B cell (primary cell): Measurements from ENCODE around the gene KCNN1. TPM values are rescaled to one million over a fixed set of nuclear protein-coding genes. Genes with fewer than 3 reads are reported as not detected.
"Not testable (repeated sequence)": the region's sequence is repeated elsewhere in the genome, so short reads cannot be mapped to it uniquely, and the experiment has no call there.

Source experiments
- ATAC-seq: fragments of 200-7000 bp; cut with Tn5 transposase; one replicate; pipeline ENCODE4 v1.10.0; 2021; ENCODE audit warnings: low read depth, mild to moderate bottlenecking, moderate number of reproducible peaks, moderate library complexity
- CTCF ChIA-PET: fragments of 350-600 bp; sonication (Branson Sonifier 250); formaldehyde crosslinking; loops from one replicate; lab custom pipeline; 2021; ENCODE audit warnings: antibody characterized with exemption, inconsistent platforms; lab: Charles Lee
- POLR2A ChIA-PET: fragments of 350-600 bp; sonication (Branson Sonifier 250); formaldehyde crosslinking; loops from one replicate; lab custom pipeline; 2021; ENCODE audit warnings: antibody characterized with exemption; lab: Charles Lee
- DNase-seq: peaks from one replicate; pipeline ENCODE4 v3.0.0; 2013
- H2AFZ ChIP-seq: 2 replicates; pipeline ENCODE4 v1.6.1; 2012; ENCODE audit warnings: mild to moderate bottlenecking, low read depth, low read length; ENCODE audit not compliant: insufficient read depth, poor library complexity, severe bottlenecking
- H3K27ac ChIP-seq, 2 donors: 1 replicate in 1 of 2; 2 replicates in 1 of 2; pipeline ENCODE4 v1.5.1; 2012 to 2013; ENCODE audit warnings: low read length in 2 of 2, mild to moderate bottlenecking in 2 of 2, moderate library complexity in 1 of 2
- H3K27me3 ChIP-seq, 4 experiments: fragments of 200-600 bp in 1 of 4; sonication (generic) in 1 of 4; replicated peaks in 1 of 4; 1 replicate in 2 of 4; 2 replicates in 2 of 4; pipeline versions ENCODE4 v1.6.1 to v1.7.0; 2013 to 2016; ENCODE audit warnings: low read length in 3 of 4, mild to moderate bottlenecking in 2 of 4, mixed read lengths in 1 of 4, moderate library complexity in 1 of 4; ENCODE audit not compliant: insufficient read depth in 4 of 4, control insufficient read depth in 3 of 4; ENCODE audit errors: control extremely low read depth in 1 of 4
- H3K36me3 ChIP-seq, 2 experiments: replicated peaks in 1 of 2; 1 replicate in 1 of 2; 2 replicates in 1 of 2; pipeline versions ENCODE4 v1.6.1 to v1.7.1; 2013; ENCODE audit warnings: low read length in 1 of 2; ENCODE audit not compliant: insufficient read depth in 2 of 2, control insufficient read depth in 1 of 2; ENCODE audit errors: control extremely low read depth in 1 of 2, extremely low read depth in 1 of 2
- H3K4me1 ChIP-seq, 2 donors: fragments of 200-600 bp in 1 of 2; sonication (generic) in 1 of 2; 1 replicate in 1 of 2; 2 replicates in 1 of 2; pipeline versions ENCODE4 v1.5.1 to v1.6.1; 2013 to 2017; ENCODE audit warnings: low read length in 2 of 2; ENCODE audit not compliant: control insufficient read depth in 2 of 2, insufficient read depth in 2 of 2
- H3K4me2 ChIP-seq: replicated peaks from 2 replicates; pipeline ENCODE3; 2012; ENCODE audit warnings: mild to moderate bottlenecking, low read depth, low read length; ENCODE audit not compliant: poor library complexity, severe bottlenecking
- H3K4me3 ChIP-seq, 5 experiments: fragments of 200-600 bp in 1 of 5; sonication (generic) in 1 of 5; 1 replicate in 3 of 5; 2 replicates in 2 of 5; pipeline versions ENCODE4 v1.5.1 to v1.7.0; 2011 to 2016; ENCODE audit warnings: low read length in 4 of 5, mild to moderate bottlenecking in 4 of 5, low read depth in 2 of 5, control low read depth in 1 of 5, moderate library complexity in 1 of 5; ENCODE audit not compliant: insufficient read depth in 1 of 5; ENCODE audit errors: control extremely low read depth in 1 of 5, extremely low read depth in 1 of 5
- H3K79me2 ChIP-seq: fragments of 200-600 bp; sonication (generic); one replicate; pipeline ENCODE4 v1.6.0; 2016; ENCODE audit warnings: low read length; ENCODE audit not compliant: control insufficient read depth, insufficient read depth
- H3K9ac ChIP-seq: fragments of 200-600 bp; sonication (generic); 2 replicates; pipeline ENCODE4 v1.6.1; 2017; ENCODE audit warnings: mild to moderate bottlenecking, low read length, moderate library complexity
- H3K9me3 ChIP-seq, 3 donors: one replicate each; pipeline versions ENCODE4 v1.6.1 to v1.7.1; 2013; ENCODE audit warnings: low read length in 2 of 3; ENCODE audit not compliant: control insufficient read depth in 2 of 3, insufficient read depth in 1 of 3; ENCODE audit errors: control extremely low read depth in 1 of 3
- H4K20me1 ChIP-seq: 2 replicates; pipeline ENCODE4 v1.6.0; 2012; ENCODE audit warnings: mild to moderate bottlenecking, low read length; ENCODE audit not compliant: insufficient read depth, control insufficient read depth, poor library complexity, severe bottlenecking
- H3K27ac Mint-ChIP-seq: one replicate; pipeline ENCODE4 v1.8.0; 2021; ENCODE audit warnings: mixed read lengths
- H3K27me3 Mint-ChIP-seq: one replicate; pipeline ENCODE4 v1.8.0; 2021; ENCODE audit warnings: mixed read lengths
- H3K4me1 Mint-ChIP-seq: one replicate; pipeline ENCODE4 v1.8.0; 2021; ENCODE audit warnings: mixed read lengths
- H3K4me3 Mint-ChIP-seq: one replicate; pipeline ENCODE4 v1.8.0; 2021; ENCODE audit warnings: mixed read lengths
- H3K9me3 Mint-ChIP-seq: one replicate; pipeline ENCODE4 v1.8.0; 2022; ENCODE audit warnings: mixed read lengths; ENCODE audit not compliant: insufficient read depth
- CTCF ChIP-seq: fragments of 200-600 bp; IDR thresholded peaks from one replicate; pipeline ENCODE4 v1.8.0; 2022; ENCODE audit warnings: antibody characterized with exemption, mild to moderate bottlenecking
- EZH2 ChIP-seq: IDR thresholded peaks from 2 replicates; pipeline ENCODE4 v1.6.1; 2012; ENCODE audit warnings: borderline replicate concordance, low read depth, mild to moderate bottlenecking, moderate library complexity, low read length; ENCODE audit not compliant: insufficient read depth, poor library complexity, severe bottlenecking
- WGBS: methylation state at CpG from one replicate; pipeline ENCODE4 v1.1.5; 2013; ENCODE audit warnings: missing lambda C conversion rate; ENCODE audit not compliant: insufficient coverage; 5-methylcytosine and 5-hydroxymethylcytosine counted together
- intact Hi-C: fragments of 100-400 bp; cut with micrococcal nuclease; formaldehyde crosslinking; loops from one replicate; pipeline ENCODE4 v1.10.0; 2022
- polyA minus RNA-seq: library from RNA; depleted of rRNA, polyadenylated mRNA; stranded (reverse); fragments of >200 nt; gene quantifications from 2 replicates; pipeline ENCODE4 v1.2.3, GENCODE V29; 2012
- polyA plus RNA-seq: library from polyadenylated mRNA; depleted of rRNA; stranded (reverse); fragments of >200 nt; gene quantifications from 2 replicates; pipeline ENCODE4 v1.2.3, GENCODE V29; 2012
- total RNA-seq, 2 donors: library from RNA; stranded (reverse); fragments of 120-200 nt in 1 of 2; gene quantifications; 1 replicate in 1 of 2; 2 replicates in 1 of 2; pipeline versions ENCODE4 v1.2.3 to v1.2.4, GENCODE V29; 2013 to 2022

Gene KCNN1
- total RNA-seq (not detected in 2 replicates), polyA plus RNA-seq (0.04 TPM in 1 of 2 replicates, not detected in the other), polyA minus RNA-seq (0.21 TPM in 1 of 2 replicates, not detected in the other)
- total RNA-seq (2013), result 0.02 TPM

- no peak for TF ChIP-seq EZH2
- TF ChIP-seq CTCF, result no peak
- Mint-ChIP-seq H3K27me3 (peaks cover 48% of the 10 kb centered on the region), H3K9me3 (no peaks in the 10 kb centered on the region), H3K4me3 (peak within 1 kb of the TSS; percentile 78), H3K27ac (peak within 1 kb of the TSS; percentile 20), H3K4me1 (peaks cover 8% of the 10 kb centered on the region)
- 7% methylated on average over 52 of the region's 59 CpGs for WGBS
- Histone ChIP-seq H3K9ac (no peak within 1 kb of the TSS), H2AFZ (no peak within 1 kb of the TSS), H3K9me3 (peaks cover 0 to 6% (median 0%) of the 10 kb centered on the region in 3 donors), H3K79me2 (no peaks in the 10 kb centered on the region), H3K4me3 (no peak within 1 kb of the TSS), H4K20me1 (no peaks in the 10 kb centered on the region), H3K4me2 (peak within 1 kb of the TSS; percentile 43), H3K36me3 (no peaks in the 10 kb centered on the region), H3K4me1 (peaks cover 4 to 10% of the 10 kb centered on the region in 2 donors), H3K27ac (no peak within 1 kb of the TSS), H3K27me3 (peaks cover 0 to 42% (median 13%) of the 10 kb centered on the region in 4 experiments)
- DNase-seq (no peak), ATAC-seq (peak; percentile 24)
- intact Hi-C loops, result no loop called here
- CTCF ChIA-PET, result interaction anchor here (0.9 to 1.9 kb wide), 4 partner anchors 29 to 34 kb away, joined by 3 to 7 read pairs (median 3); partner anchors contain the start of gene CCDC124
- POLR2A ChIA-PET, result interaction anchor here (1.1 kb wide), 1 partner anchor 21 kb away, joined by 9 read pairs; no protein-coding TSS in a partner anchor
Measured at GRCh38 chr19:17966550-17967256, at the start of gene KCNN1. Gene KCNN1 (plus strand): TSS chr19:17967107. CDS start chr19:17973889, 6,782 bp downstream.

- H3K4me2 ChIP-seq, H3K4me1 ChIP-seq, CTCF ChIA-PET, H3K27me3 ChIP-seq, H3K27me3 Mint-ChIP-seq, H4K20me1 ChIP-seq, H3K79me2 ChIP-seq, DNase-seq, H3K36me3 ChIP-seq, H3K27ac ChIP-seq, ATAC-seq, H3K9ac ChIP-seq, POLR2A ChIA-PET, H2AFZ ChIP-seq, H3K4me3 Mint-ChIP-seq, intact Hi-C loops, H3K4me3 ChIP-seq, H3K27ac Mint-ChIP-seq, H3K4me1 Mint-ChIP-seq, H3K9me3 Mint-ChIP-seq: not testable (repeated sequence)
- peaks cover 1 to 25% (median 10%) of the 10 kb centered on the region in 3 donors for H3K9me3 ChIP-seq
- 95% methylated on average over 5 of the region's 30 CpGs for WGBS
Measured at GRCh38 chr19:17918151-17918550, 48.8 kb upstream of the KCNN1 start.

GRCh38 chr19:17919122-17919521 is 47.8 kb upstream of the KCNN1 start:
- ChIA-PET POLR2A (interaction anchor here (0.6 to 0.7 kb wide), 2 partner anchors 10 to 488 kb away, joined by 5 to 7 read pairs; no protein-coding TSS in a partner anchor), CTCF (interaction anchor here (0.7 kb wide), 1 partner anchor 17 kb away, joined by 4 read pairs; no protein-coding TSS in a partner anchor)
- DNase-seq, intact Hi-C loops, H3K4me1 ChIP-seq, H3K4me1 Mint-ChIP-seq, H3K4me2 ChIP-seq, H3K4me3 Mint-ChIP-seq, H3K9me3 Mint-ChIP-seq, H3K36me3 ChIP-seq, H4K20me1 ChIP-seq, H2AFZ ChIP-seq, H3K9ac ChIP-seq, ATAC-seq, H3K27ac Mint-ChIP-seq, H3K4me3 ChIP-seq, H3K79me2 ChIP-seq, H3K27me3 Mint-ChIP-seq, H3K27me3 ChIP-seq, H3K27ac ChIP-seq: not testable (repeated sequence)
- H3K9me3 ChIP-seq, result peaks cover 0 to 16% (median 0%) of the 10 kb centered on the region in 3 donors
- WGBS, result no CpG with 5 or more reads among the region's 5 CpGs
